PC-3 (cell line): ENCODE results near the gene POMT2. TPM values are rescaled to one million over a fixed set of nuclear protein-coding genes. Genes with fewer than 3 reads are reported as not detected.

ENCODE experiments used
- ATAC-seq: fragments of 200-7000 bp; cut with Tn5 transposase; 2 replicates; pipeline ENCODE4 v1.9.1; 2020; ENCODE audit warnings: mild to moderate bottlenecking, moderate library complexity
- BruUV-seq: library from RNA; stranded (reverse); fragments of 400-500 nt; replicated peaks from 2 replicates; lab custom pipeline; 2021; lab: Mats Ljungman, UMichigan
- CTCF ChIA-PET: fragments of 300-600 bp; sonication (Branson Sonifier 250); formaldehyde crosslinking; loops from one replicate; lab custom pipeline; 2022; ENCODE audit warnings: antibody characterized with exemption; lab: Charles Lee
- POLR2A ChIA-PET: fragments of 300-600 bp; sonication (Branson Sonifier 250); formaldehyde crosslinking; loops from one replicate; lab custom pipeline; 2022; ENCODE audit warnings: antibody characterized with exemption; ENCODE audit not compliant: unreplicated experiment; lab: Charles Lee
- DNase-seq: peaks from one replicate; pipeline ENCODE4 v3.0.0-alpha.2; 2015
- H2AFZ ChIP-seq: fragments of 300-600 bp; sonication (generic); 2 replicates; pipeline ENCODE4 v1.6.0; 2016; ENCODE audit warnings: antibody characterized with exemption, low read length
- H3F3A ChIP-seq: fragments of 300-600 bp; sonication (generic); one replicate; pipeline ENCODE4 v1.6.0; 2017; ENCODE audit warnings: antibody characterized with exemption, low read length, control low read depth, mild to moderate bottlenecking; ENCODE audit not compliant: unreplicated experiment
- H3K27ac ChIP-seq: fragments of 300-600 bp; sonication (generic); 2 replicates; pipeline ENCODE4 v1.5.1; 2016; ENCODE audit warnings: mild to moderate bottlenecking, low read length
- H3K27me3 ChIP-seq: fragments of 300-600 bp; sonication (generic); 2 replicates; pipeline ENCODE4 v1.6.1; 2016; ENCODE audit warnings: low read length, mixed read lengths
- H3K36me3 ChIP-seq: fragments of 300-600 bp; sonication (generic); 2 replicates; pipeline ENCODE4 v1.6.1; 2016; ENCODE audit warnings: low read depth, mixed run types, low read length, mixed read lengths
- H3K4me1 ChIP-seq: fragments of 300-600 bp; sonication (generic); 2 replicates; pipeline ENCODE4 v1.5.1; 2016; ENCODE audit warnings: low read length; ENCODE audit not compliant: insufficient read depth
- H3K4me2 ChIP-seq: fragments of 300-600 bp; sonication (generic); 2 replicates; pipeline ENCODE4 v1.6.0; 2016; ENCODE audit warnings: low read length
- H3K4me3 ChIP-seq: fragments of 300-600 bp; sonication (generic); 2 replicates; pipeline ENCODE4 v1.5.1; 2016; ENCODE audit warnings: mild to moderate bottlenecking, low read length, mixed read lengths
- H3K79me2 ChIP-seq: fragments of 300-600 bp; sonication (generic); 2 replicates; pipeline ENCODE4 v1.6.1; 2017; ENCODE audit warnings: low read length, mixed read lengths
- H3K9ac ChIP-seq: fragments of 300-600 bp; sonication (generic); 2 replicates; pipeline ENCODE4 v1.6.0; 2016; ENCODE audit warnings: mild to moderate bottlenecking, low read length
- H3K9me2 ChIP-seq: fragments of 300-600 bp; sonication (generic); replicated peaks from 2 replicates; pipeline ENCODE4 v1.6.1; 2016; ENCODE audit warnings: mixed run types, low read length, mixed read lengths
- H3K9me3 ChIP-seq: fragments of 300-600 bp; sonication (generic); 2 replicates; pipeline ENCODE4 v1.6.1; 2016; ENCODE audit warnings: low read length, mixed read lengths
- H4K20me1 ChIP-seq: fragments of 300-600 bp; sonication (generic); 2 replicates; pipeline ENCODE4 v1.6.1; 2016; ENCODE audit warnings: low read length, mixed read lengths
- CTCF ChIP-seq: fragments of 300-600 bp; sonication (generic); conservative IDR thresholded peaks from 2 replicates; pipeline ENCODE4 v1.5.1; 2017; ENCODE audit warnings: antibody characterized with exemption, low read depth, mild to moderate bottlenecking, low read length
- EZH2 ChIP-seq: fragments of 300-600 bp; sonication (generic); IDR thresholded peaks from one replicate; pipeline ENCODE4 v1.6.1; 2017; ENCODE audit warnings: antibody characterized with exemption, mild to moderate bottlenecking, low read length; ENCODE audit not compliant: unreplicated experiment
- EZH2phosphoT487 ChIP-seq: fragments of 300-600 bp; sonication (generic); IDR thresholded peaks from 2 replicates; pipeline ENCODE4 v1.6.1; 2018; ENCODE audit warnings: mild to moderate bottlenecking, antibody characterized with exemption, low read length, borderline replicate concordance
- intact Hi-C: fragments of 100-400 bp; cut with micrococcal nuclease; formaldehyde crosslinking; loops from 2 replicates; pipeline ENCODE4 v1.9.0; 2023
- total RNA-seq: library from RNA; depleted of rRNA; stranded (reverse); fragments of >200 nt; gene quantifications from 2 replicates; pipeline ENCODE4 v1.2.3, GENCODE V29; 2014

Gene POMT2
- total RNA-seq, 1 experiment from 2014 or later, result 67.6 TPM

DNA sequence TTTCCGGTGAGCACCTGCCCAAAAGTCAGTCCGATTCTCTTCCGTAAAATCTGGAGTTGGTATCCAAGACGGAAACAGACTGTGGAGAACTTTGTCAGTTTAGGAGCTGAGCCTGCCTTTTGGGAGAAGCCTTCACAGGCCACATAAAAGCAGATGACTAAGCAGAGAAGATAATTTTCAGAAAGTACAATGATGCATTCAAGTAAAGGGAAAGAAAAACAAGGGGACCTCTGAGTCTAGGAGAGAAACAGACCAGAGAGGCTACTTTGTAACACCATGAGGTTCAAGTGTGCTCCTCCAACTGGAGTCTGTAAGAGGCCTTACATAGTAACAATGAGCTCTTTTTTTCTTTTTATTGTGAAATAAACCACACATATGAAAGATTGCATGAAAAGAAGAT, 35.1 kb upstream of the POMT2 start:
- no peak for TF ChIP-seq EZH2phosphoT487
- TF ChIP-seq EZH2, result no peak
- TF ChIP-seq CTCF, result no peak
- Histone ChIP-seq H2AFZ (no peak overlapping the region), H3K9me2 (no peaks in the 10 kb centered on the region), H4K20me1 (no peaks in the 10 kb centered on the region), H3K27me3 (no peaks in the 10 kb centered on the region), H3K4me1 (no peaks in the 10 kb centered on the region), H3K4me2 (no peak overlapping the region), H3K36me3 (no peaks in the 10 kb centered on the region), H3K79me2 (no peaks in the 10 kb centered on the region), H3K4me3 (no peak overlapping the region), H3K9ac (no peak overlapping the region), H3K27ac (no peak overlapping the region), H3K9me3 (no peaks in the 10 kb centered on the region), H3F3A (no peaks in the 10 kb centered on the region)
- DNase-seq (no peak), ATAC-seq (no peak)
- ChIA-PET POLR2A (no interaction called here), CTCF (no interaction called here)
- no TSS peak for BruUV-seq
- intact Hi-C loops, result no loop called here

DNA sequence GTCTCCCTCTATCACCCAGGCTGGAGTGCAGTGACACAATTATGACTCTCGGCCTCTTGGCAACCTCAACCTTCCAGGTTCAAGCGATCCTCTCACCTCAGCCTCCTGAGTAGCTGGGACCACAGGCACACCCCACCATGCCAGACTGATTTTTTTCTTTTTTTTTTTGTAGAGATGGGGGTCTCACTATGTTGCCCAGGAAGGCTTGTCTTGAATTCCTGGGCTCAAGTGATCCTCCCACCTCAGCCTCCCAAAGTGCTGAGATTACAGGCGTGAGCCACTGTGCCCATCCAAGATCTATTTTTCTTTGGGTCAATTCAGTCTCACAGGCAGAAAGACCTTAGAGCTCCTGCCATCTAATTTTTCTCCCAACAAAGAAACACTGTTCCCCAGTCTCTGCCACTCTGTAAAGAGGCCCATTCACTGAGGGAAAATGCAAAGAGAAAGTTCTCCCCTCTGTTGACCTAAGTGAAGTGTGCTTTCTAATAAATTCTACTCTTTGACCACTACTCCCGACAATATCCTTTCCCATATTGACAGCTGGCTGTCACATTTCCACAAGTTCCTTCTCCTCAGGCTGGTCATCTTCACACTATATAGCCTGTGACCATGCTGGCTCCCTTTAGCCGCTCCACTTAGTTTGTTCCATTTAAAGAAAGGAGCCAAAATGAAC, 32.9 kb upstream of the POMT2 start:
- Histone ChIP-seq H4K20me1 (no peaks in the 10 kb centered on the region), H3K36me3 (no peaks in the 10 kb centered on the region; the same call in 1 of the 2 replicates), H3K27me3 (no peaks in the 10 kb centered on the region), H3K4me1 (no peaks in the 10 kb centered on the region), H3K4me3 (no peak overlapping the region), H3K9me3 (no peaks in the 10 kb centered on the region), H3K4me2 (no peak overlapping the region), H3K79me2 (no peaks in the 10 kb centered on the region), H3K9me2 (no peaks in the 10 kb centered on the region), H3F3A (no peaks in the 10 kb centered on the region), H3K27ac (no peak overlapping the region), H3K9ac (no peak overlapping the region), H2AFZ (no peak overlapping the region)
- no TSS peak for BruUV-seq
- TF ChIP-seq EZH2phosphoT487 (no peak), CTCF (no peak), EZH2 (no peak)
- intact Hi-C loops, result no loop called here
- ATAC-seq (no peak), DNase-seq (no peak)
- POLR2A ChIA-PET, result interaction anchor here (0.5 kb wide), 1 partner anchor 477 kb away, joined by 3 read pairs; no protein-coding TSS in a partner anchor
- CTCF ChIA-PET, result no interaction called here

- POLR2A ChIA-PET, result no interaction called here
- Histone ChIP-seq H4K20me1 (no peaks in the 10 kb centered on the region), H3K4me1 (no peaks in the 10 kb centered on the region), H2AFZ (no peak overlapping the region), H3K36me3 (no peaks in the 10 kb centered on the region; the same call in 1 of the 2 replicates), H3K4me2 (no peak overlapping the region), H3K9me3 (no peaks in the 10 kb centered on the region), H3K9me2 (no peaks in the 10 kb centered on the region), H3K4me3 (no peak overlapping the region), H3K27me3 (no peaks in the 10 kb centered on the region), H3F3A (no peaks in the 10 kb centered on the region), H3K9ac (no peak overlapping the region), H3K79me2 (no peaks in the 10 kb centered on the region), H3K27ac (no peak overlapping the region)
- intact Hi-C loops, result no loop called here
- no peak for DNase-seq
- CTCF ChIA-PET, result no interaction called here
- TF ChIP-seq CTCF, result no peak
- no peak for TF ChIP-seq EZH2phosphoT487
- TF ChIP-seq EZH2, result no peak
- BruUV-seq, result no TSS peak
- ATAC-seq, result no peak
Observed at GRCh38 chr14:77347751-77348150, 27.1 kb upstream of the POMT2 start.
